Osteoblast (primary cell): ENCODE data around the gene B3GNT8. TPM values are rescaled to one million over a fixed set of nuclear protein-coding genes. Genes with fewer than 3 reads are reported as not detected.

Experiments
- DNase-seq: peaks from one replicate; pipeline ENCODE4 v3.0.0; 2011; ENCODE audit warnings: low spot score, mixed read lengths; ENCODE audit not compliant: insufficient read length; ENCODE audit errors: missing footprints
- H2AFZ ChIP-seq: 2 replicates; pipeline ENCODE4 v1.6.0; 2011; ENCODE audit warnings: mild to moderate bottlenecking, low read length
- H3K27ac ChIP-seq: 2 replicates; pipeline ENCODE4 v1.5.1; 2011; ENCODE audit warnings: mild to moderate bottlenecking, low read depth, low read length, moderate library complexity
- H3K27me3 ChIP-seq: 2 replicates; pipeline ENCODE4 v1.6.0; 2012; ENCODE audit warnings: mild to moderate bottlenecking, control low read depth, inconsistent platforms, low read length, moderate library complexity; ENCODE audit not compliant: insufficient read depth
- H3K36me3 ChIP-seq: 2 replicates; pipeline ENCODE4 v1.5.1; 2011; ENCODE audit warnings: mild to moderate bottlenecking, low read length, control low read depth, moderate library complexity; ENCODE audit not compliant: insufficient read depth
- H3K4me1 ChIP-seq: 2 replicates; pipeline ENCODE4 v1.5.1; 2011; ENCODE audit warnings: mild to moderate bottlenecking, low read length, control low read depth, moderate library complexity; ENCODE audit not compliant: insufficient read depth
- H3K4me2 ChIP-seq: 2 replicates; pipeline ENCODE4 v1.6.0; 2011; ENCODE audit warnings: mild to moderate bottlenecking, low read length; ENCODE audit not compliant: insufficient read depth
- H3K4me3 ChIP-seq: fragments of 200-600 bp; sonication (generic); 3 replicates; pipeline ENCODE4 v1.5.1; 2012; ENCODE audit warnings: mild to moderate bottlenecking, low read length, inconsistent platforms; ENCODE audit not compliant: insufficient read depth
- H3K79me2 ChIP-seq: 2 replicates; pipeline ENCODE4 v1.6.0; 2012; ENCODE audit warnings: mild to moderate bottlenecking, low read length, control low read depth, inconsistent platforms; ENCODE audit not compliant: insufficient read depth
- H3K9me3 ChIP-seq: 2 replicates; pipeline ENCODE4 v1.5.1; 2011; ENCODE audit warnings: low read depth, low read length, control low read depth
- H4K20me1 ChIP-seq: 2 replicates; pipeline ENCODE4 v1.6.0; 2012; ENCODE audit warnings: mild to moderate bottlenecking, low read length, control low read depth; ENCODE audit not compliant: insufficient read depth
- CTCF ChIP-seq: IDR thresholded peaks from 2 replicates; pipeline ENCODE4 v1.5.1; 2011; ENCODE audit warnings: mild to moderate bottlenecking, low read depth, low read length, moderate library complexity; ENCODE audit errors: extremely low read depth
- total RNA-seq: library from RNA; depleted of rRNA; stranded (reverse); fragments of >200 nt; gene quantifications from 2 replicates; pipeline ENCODE4 v1.2.3, GENCODE V29; 2012

B3GNT8 gene
- total RNA-seq, 1 donor: 0.72 TPM

GRCh38 chr19:41457241-41457640 lies 30.1 kb upstream of the B3GNT8 start:
- peaks cover 14% of the 10 kb centered on the region for H3K27me3 ChIP-seq
- no peak for DNase-seq
- H2AFZ ChIP-seq: no peak overlapping the region
- no peaks in the 10 kb centered on the region for H3K4me1 ChIP-seq
- H3K4me3 ChIP-seq: no peak overlapping the region
- H3K4me2 ChIP-seq: no peak overlapping the region
- H3K27ac ChIP-seq: no peak overlapping the region
- H4K20me1 ChIP-seq: no peaks in the 10 kb centered on the region
- H3K36me3 ChIP-seq: no peaks in the 10 kb centered on the region
- TF ChIP-seq CTCF: no peak
- peaks cover 2% of the 10 kb centered on the region for H3K9me3 ChIP-seq
- no peaks in the 10 kb centered on the region for H3K79me2 ChIP-seq

GRCh38 chr19:41456342-41456918 lies 29.3 kb upstream of the B3GNT8 start:
- Histone ChIP-seq H4K20me1 (no peaks in the 10 kb centered on the region), H3K4me3 (no peak overlapping the region), H3K79me2 (no peaks in the 10 kb centered on the region), H3K36me3 (no peaks in the 10 kb centered on the region), H3K27me3 (peaks cover 9% of the 10 kb centered on the region), H3K27ac (no peak overlapping the region), H3K4me2 (no peak overlapping the region), H3K9me3 (peaks cover 2% of the 10 kb centered on the region), H3K4me1 (no peaks in the 10 kb centered on the region), H2AFZ (no peak overlapping the region)
- peak; percentile 32 for DNase-seq
- no peak for TF ChIP-seq CTCF

- Histone ChIP-seq H3K4me1 (no peaks in the 10 kb centered on the region), H2AFZ (no peak overlapping the region), H3K27me3 (peaks cover 7% of the 10 kb centered on the region), H4K20me1 (no peaks in the 10 kb centered on the region), H3K9me3 (peaks cover 2% of the 10 kb centered on the region), H3K4me2 (no peak overlapping the region), H3K79me2 (no peaks in the 10 kb centered on the region), H3K4me3 (no peak overlapping the region), H3K36me3 (no peaks in the 10 kb centered on the region), H3K27ac (no peak overlapping the region)
- no peak for TF ChIP-seq CTCF
- peak; percentile 38 for DNase-seq
Observed at GRCh38 chr19:41455936-41456335, 28.8 kb upstream of the B3GNT8 start.

- Histone ChIP-seq H3K4me2 (no peak overlapping the region), H3K4me1 (no peaks in the 10 kb centered on the region), H2AFZ (no peak overlapping the region), H3K27me3 (peaks cover 8% of the 10 kb centered on the region), H3K4me3 (no peak overlapping the region), H3K79me2 (no peaks in the 10 kb centered on the region), H3K27ac (no peak overlapping the region), H3K9me3 (peaks cover 2% of the 10 kb centered on the region), H3K36me3 (no peaks in the 10 kb centered on the region), H4K20me1 (no peaks in the 10 kb centered on the region)
- no peak for DNase-seq
- no peak for TF ChIP-seq CTCF
Observed at GRCh38 chr19:41452584-41453275, 25.6 kb upstream of the B3GNT8 start.
